GM19099 (cell line): Measurements from ENCODE around the gene ACVR1.

Experiments used
- POLR2A ChIP-seq: IDR thresholded peaks from 3 replicates; pipeline ENCODE4 v1.6.1; 2011; ENCODE audit warnings: low read depth; ENCODE audit not compliant: insufficient read length; ENCODE audit errors: extremely low read depth

The ACVR1 gene

GRCh38 chr2:157780211-157780610 lies 95.9 kb downstream of the ACVR1 start:
- no peak for TF ChIP-seq POLR2A

- TF ChIP-seq POLR2A: no peak
Measured at GRCh38 chr2:157779794-157780193, 96.3 kb downstream of the ACVR1 start.

GRCh38 chr2:157777427-157777826 lies 98.7 kb downstream of the ACVR1 start:
- TF ChIP-seq POLR2A: no peak

- no peak for TF ChIP-seq POLR2A
Measured at GRCh38 chr2:157771234-157771633, 104.9 kb downstream of the ACVR1 start.

GRCh38 chr2:157769856-157770255 lies 106.3 kb downstream of the ACVR1 start:
- TF ChIP-seq POLR2A: no peak

- TF ChIP-seq POLR2A: no peak
Measured at GRCh38 chr2:157764386-157764785, 111.7 kb downstream of the ACVR1 start.

- TF ChIP-seq POLR2A: no peak
Measured at GRCh38 chr2:157761520-157761919, 114.6 kb downstream of the ACVR1 start.

- TF ChIP-seq POLR2A: no peak
Measured at GRCh38 chr2:157760949-157761348, 115.2 kb downstream of the ACVR1 start.

GRCh38 chr2:157759855-157760254 lies 116.3 kb downstream of the ACVR1 start:
- TF ChIP-seq POLR2A: no peak

- TF ChIP-seq POLR2A: no peak
Measured at GRCh38 chr2:157758586-157758985, 117.5 kb downstream of the ACVR1 start.

- TF ChIP-seq POLR2A: no peak
Measured at GRCh38 chr2:157757500-157757899, 118.6 kb downstream of the ACVR1 start.

GRCh38 chr2:157751462-157752058 lies 124.6 kb downstream of the ACVR1 start:
- no peak for TF ChIP-seq POLR2A

GRCh38 chr2:157749684-157750083 lies 126.4 kb downstream of the ACVR1 start:
- TF ChIP-seq POLR2A: no peak

- TF ChIP-seq POLR2A: no peak
Measured at GRCh38 chr2:157748371-157749142, 127.6 kb downstream of the ACVR1 start.

- TF ChIP-seq POLR2A: no peak
Measured at GRCh38 chr2:157747695-157748370, 128.3 kb downstream of the ACVR1 start.

GRCh38 chr2:157747280-157747679 lies 128.8 kb downstream of the ACVR1 start:
- no peak for TF ChIP-seq POLR2A
